NCI-H2196 (cell line): Measurements from ENCODE around the gene DDHD1.

ENCODE experiments used
- DNase-seq: peaks from one replicate; lab custom pipeline; 2025; ENCODE audit not compliant: unreplicated experiment; lab: John Stamatoyannopoulos, UW

Gene DDHD1

DNA sequence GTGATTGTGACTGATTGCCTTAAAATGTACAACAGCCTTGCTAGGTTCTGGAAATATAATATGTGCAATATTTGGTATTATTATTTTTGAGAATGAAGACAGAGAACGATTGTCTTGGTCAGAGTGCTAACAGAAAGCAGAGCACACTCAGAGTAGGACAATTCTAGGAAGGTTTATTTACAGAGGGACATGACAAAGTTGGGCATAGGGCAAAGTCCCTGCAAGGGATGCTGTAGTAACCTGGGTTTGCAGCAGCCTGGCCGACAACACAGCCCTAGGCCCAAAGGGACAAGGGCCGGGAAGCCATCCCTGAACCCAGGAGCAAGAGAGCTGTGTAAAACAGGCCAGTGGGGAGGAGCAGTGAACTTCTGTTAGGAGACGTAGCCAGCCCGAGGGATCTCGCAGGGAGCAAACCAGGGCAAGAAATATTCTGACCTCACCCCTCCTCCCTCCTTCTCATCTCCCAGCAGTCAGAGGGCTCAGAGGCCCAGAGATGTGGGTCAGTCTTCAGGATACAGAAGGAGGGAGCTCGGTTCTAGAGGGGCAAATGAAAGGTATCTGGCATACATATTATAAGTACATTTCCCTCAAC, 151.2 kb downstream of the DDHD1 start:
- DNase-seq, result no peak

DNA sequence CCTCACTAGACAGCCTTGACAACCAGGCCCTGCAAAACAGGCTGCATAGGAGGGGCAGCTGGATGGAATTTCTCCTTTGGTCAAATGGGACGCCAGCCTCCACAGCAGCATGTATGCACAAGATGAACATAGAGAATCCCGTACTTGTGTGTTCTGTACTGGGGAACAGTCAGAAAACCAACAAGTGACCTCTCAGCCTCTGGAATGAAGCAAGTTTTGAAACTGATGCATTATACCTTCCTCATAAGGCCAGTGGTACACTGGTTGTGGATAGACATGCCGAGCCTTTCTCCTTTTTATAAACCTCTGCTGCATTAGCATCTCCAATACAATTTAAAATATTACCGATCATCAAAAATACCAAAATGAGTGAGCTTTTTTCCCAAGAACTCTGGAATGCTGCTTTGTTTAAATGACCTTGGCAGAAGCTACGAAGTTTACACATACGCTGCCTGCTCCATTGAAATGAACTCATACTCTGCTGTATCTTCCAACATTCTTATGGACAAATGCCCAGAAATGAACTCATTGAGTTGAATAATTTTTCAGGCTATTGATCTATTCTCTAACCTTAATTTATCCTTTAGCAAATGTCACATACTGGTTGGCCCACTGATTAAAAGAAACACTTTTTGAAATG, 154.6 kb downstream of the DDHD1 start:
- DNase-seq, result no peak

DNA sequence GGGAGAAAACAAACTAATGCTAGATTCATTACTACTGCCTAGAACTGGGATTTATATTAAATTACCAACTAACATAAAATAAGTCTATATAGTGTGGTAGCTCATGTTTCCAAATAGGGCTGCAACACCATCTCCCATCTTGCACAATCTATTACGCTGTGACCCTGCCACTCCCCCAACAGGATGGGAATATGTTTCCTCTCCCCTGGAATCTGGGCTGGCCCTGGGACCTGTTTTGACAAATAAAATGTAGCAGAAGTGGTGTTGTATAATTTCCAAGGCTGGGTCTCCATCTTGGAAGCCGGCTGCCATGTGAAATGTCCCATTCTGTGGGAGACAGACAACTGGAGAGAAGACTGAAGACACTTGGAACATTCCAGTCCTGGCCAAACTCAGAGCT, 156.6 kb downstream of the DDHD1 start:
- no peak for DNase-seq

DNA sequence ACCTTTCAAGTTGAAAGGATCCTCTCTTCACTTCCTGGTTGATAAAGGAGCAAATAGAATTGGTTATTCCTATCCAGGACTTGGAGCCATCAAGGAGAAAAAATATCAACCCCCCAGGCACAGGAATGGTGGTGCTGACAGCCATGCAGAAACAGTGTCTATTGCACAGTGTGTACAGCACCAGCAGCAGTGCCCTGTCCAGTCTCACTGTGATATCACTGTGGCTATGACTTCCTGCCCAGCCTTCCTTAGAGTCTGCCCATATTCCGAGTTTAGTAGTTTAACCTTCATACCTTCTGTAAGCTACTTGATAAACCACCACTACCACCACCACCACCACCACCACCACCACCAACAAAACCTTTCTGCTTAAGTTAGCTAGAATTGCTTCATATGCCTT, 157.1 kb downstream of the DDHD1 start:
- no peak for DNase-seq

DNA sequence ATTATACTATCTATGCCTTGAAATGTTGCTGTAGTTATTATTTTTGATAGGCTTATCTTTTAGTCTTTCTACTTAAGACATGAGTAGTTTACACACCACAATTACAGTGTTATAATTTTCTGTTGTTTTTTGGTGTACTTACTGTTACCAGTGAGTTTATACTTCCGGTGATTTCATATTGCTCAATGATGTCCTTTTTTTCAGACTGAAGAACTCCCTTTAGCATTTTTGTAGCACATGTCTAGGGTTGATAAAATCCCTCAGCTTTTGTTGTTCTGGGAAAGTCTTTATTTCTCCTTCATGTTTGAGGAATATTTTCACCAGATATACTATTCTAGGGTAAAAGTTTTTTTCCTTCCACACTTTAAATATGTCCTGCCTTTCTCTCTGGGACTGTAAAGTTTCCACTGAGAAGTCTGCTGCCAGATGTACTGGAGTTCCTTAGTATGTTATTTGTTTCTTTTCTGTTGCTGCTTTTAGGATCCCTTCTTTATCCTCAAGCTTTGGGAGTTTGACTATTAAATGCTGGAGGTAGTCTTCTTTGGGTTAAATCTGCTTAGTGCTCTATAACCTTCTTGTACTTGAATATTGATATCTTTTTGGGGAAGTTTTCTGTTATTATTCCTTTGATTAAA, 160.8 kb downstream of the DDHD1 start:
- no peak for DNase-seq

DNA sequence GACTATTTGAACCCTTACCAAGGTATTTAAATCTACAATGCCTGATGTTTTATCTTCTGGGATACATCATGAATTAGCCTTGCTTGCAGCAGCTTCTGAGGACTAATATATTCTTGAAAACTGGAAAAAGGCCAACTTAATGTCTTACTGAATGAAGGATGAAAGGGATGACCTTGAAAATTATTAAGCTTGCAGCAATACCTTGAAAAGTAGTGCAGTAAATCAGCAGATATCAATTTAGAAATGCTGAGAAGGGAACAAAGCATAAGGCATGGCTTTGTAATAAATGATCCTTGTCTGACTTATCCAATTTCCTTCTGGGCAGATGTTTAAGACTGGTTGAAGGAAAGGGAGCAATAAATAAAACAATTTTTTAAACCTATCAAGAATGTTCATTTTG, 165.0 kb downstream of the DDHD1 start:
- no peak for DNase-seq

- no peak for DNase-seq
Measured at GRCh38 chr14:52987514-52987913, 165.6 kb downstream of the DDHD1 start.

DNA sequence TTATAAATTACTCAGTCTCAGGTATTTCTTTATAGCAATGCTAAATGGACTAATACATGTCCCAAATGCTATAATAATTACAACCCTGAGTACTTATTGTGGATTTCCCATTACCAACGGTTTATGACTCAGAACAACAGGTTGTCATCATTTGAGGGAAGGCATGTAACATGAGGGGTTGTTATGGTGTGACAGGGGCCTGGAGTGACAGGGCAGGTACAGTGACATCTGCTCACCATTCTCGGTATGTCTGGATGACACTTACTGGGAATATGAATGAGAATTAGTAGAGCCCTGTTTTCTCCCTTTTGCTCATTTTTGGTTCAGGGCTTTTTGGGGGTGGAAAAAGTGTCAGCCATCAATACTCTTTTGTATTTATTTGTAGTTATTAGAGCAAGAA, 166.1 kb downstream of the DDHD1 start:
- no peak for DNase-seq
